22Rv1 (cell line): ENCODE measurements around the gene SREBF1.

Experiments
- ZFX ChIP-seq: fragments of 450-650 bp; IDR thresholded peaks from 2 replicates; pipeline ENCODE4 v1.6.1; 2017; ENCODE audit warnings: antibody characterized with exemption, borderline replicate concordance
- TF ChIP-seq, protein P1 (sequence below): fragments of 450-650 bp; IDR thresholded peaks from 2 replicates; pipeline ENCODE4 v1.5.1; 2017; ENCODE audit warnings: mild to moderate bottlenecking

DNA sequence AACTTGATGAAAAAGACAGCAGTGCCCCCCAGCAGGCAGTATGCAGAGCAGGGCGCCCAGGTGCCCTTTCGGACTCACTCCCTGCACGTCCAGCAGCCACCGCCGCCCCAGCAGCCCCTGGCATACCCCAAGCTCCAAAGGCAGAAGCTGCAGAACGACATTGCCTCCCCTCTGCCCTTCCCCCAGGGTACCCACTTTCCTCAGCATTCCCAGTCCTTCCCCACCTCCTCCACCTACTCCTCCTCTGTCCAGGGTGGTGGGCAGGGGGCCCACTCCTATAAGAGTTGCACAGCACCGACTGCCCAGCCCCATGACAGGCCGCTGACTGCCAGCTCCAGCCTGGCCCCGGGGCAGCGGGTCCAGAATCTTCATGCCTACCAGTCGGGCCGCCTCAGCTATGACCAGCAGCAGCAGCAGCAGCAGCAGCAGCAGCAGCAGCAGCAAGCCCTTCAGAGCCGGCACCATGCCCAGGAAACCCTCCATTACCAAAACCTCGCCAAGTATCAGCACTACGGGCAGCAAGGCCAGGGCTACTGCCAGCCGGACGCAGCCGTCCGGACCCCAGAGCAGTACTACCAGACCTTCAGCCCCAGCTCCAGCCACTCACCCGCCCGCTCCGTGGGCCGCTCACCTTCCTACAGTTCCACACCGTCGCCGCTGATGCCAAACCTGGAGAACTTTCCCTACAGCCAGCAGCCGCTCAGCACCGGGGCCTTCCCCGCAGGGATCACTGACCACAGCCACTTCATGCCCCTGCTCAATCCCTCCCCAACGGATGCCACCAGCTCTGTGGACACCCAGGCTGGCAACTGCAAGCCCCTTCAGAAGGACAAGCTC is 43.2 kb downstream of the SREBF1 start:
- TF ChIP-seq, protein P1, sequence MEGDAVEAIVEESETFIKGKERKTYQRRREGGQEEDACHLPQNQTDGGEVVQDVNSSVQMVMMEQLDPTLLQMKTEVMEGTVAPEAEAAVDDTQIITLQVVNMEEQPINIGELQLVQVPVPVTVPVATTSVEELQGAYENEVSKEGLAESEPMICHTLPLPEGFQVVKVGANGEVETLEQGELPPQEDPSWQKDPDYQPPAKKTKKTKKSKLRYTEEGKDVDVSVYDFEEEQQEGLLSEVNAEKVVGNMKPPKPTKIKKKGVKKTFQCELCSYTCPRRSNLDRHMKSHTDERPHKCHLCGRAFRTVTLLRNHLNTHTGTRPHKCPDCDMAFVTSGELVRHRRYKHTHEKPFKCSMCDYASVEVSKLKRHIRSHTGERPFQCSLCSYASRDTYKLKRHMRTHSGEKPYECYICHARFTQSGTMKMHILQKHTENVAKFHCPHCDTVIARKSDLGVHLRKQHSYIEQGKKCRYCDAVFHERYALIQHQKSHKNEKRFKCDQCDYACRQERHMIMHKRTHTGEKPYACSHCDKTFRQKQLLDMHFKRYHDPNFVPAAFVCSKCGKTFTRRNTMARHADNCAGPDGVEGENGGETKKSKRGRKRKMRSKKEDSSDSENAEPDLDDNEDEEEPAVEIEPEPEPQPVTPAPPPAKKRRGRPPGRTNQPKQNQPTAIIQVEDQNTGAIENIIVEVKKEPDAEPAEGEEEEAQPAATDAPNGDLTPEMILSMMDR: no peak
- TF ChIP-seq ZFX: no peak
